OCI-LY7 (cell line): ENCODE data around the gene SLC43A1. TPM values are rescaled to one million over a fixed set of nuclear protein-coding genes. Genes with fewer than 3 reads are reported as not detected.

ENCODE experiments used
- BruUV-seq: library from RNA; stranded (reverse); fragments of 400-500 nt; replicated peaks from 2 replicates; lab custom pipeline; 2021; lab: Mats Ljungman, UMichigan
- CTCF ChIA-PET: fragments of 300-600 bp; sonication (Branson Sonifier 250); formaldehyde crosslinking; loops from one replicate; lab custom pipeline; 2022; ENCODE audit warnings: antibody characterized with exemption; ENCODE audit not compliant: unreplicated experiment; lab: Charles Lee
- POLR2A ChIA-PET: fragments of 300-600 bp; sonication (Branson Sonifier 250); formaldehyde crosslinking; loops from one replicate; lab custom pipeline; 2022; ENCODE audit warnings: antibody characterized with exemption; lab: Charles Lee
- DNase-seq: peaks from one replicate; pipeline ENCODE4 v3.0.0-alpha.2; 2015; ENCODE audit warnings: low spot score
- H2AFZ ChIP-seq: fragments of 200-600 bp; sonication (generic), shearing (Covaris generic); 2 replicates; pipeline ENCODE4 v1.6.1; 2014; ENCODE audit warnings: mild to moderate bottlenecking, antibody characterized with exemption, low read length, moderate library complexity
- H3K27ac ChIP-seq: fragments of 200-600 bp; sonication (generic); 2 replicates; pipeline ENCODE4 v1.5.1; 2014; ENCODE audit warnings: mixed run types, low read depth, mild to moderate bottlenecking, moderate library complexity, low read length, inconsistent platforms; ENCODE audit not compliant: poor library complexity, severe bottlenecking
- H3K36me3 ChIP-seq: fragments of 200-600 bp; sonication (generic); 2 replicates; pipeline ENCODE4 v1.6.1; 2014; ENCODE audit warnings: mild to moderate bottlenecking, antibody characterized with exemption, low read length, moderate library complexity, mixed read lengths; ENCODE audit not compliant: insufficient read depth
- H3K4me1 ChIP-seq: fragments of 200-600 bp; sonication (generic); 2 replicates; pipeline ENCODE4 v1.5.1; 2014; ENCODE audit warnings: mild to moderate bottlenecking, low read length; ENCODE audit not compliant: insufficient read depth, poor library complexity, severe bottlenecking
- H3K4me2 ChIP-seq: fragments of 200-600 bp; sonication (generic); 2 replicates; pipeline ENCODE4 v1.6.1; 2014; ENCODE audit warnings: mild to moderate bottlenecking, low read length
- H3K4me3 ChIP-seq: fragments of 200-600 bp; sonication (generic); 2 replicates; pipeline ENCODE4 v1.5.1; 2014; ENCODE audit warnings: mild to moderate bottlenecking, low read depth, low read length; ENCODE audit not compliant: poor library complexity, severe bottlenecking
- H3K79me2 ChIP-seq: fragments of 200-600 bp; sonication (generic); 2 replicates; pipeline ENCODE4 v1.6.1; 2016; ENCODE audit warnings: low read depth, mild to moderate bottlenecking, low read length, moderate library complexity, mixed read lengths; ENCODE audit not compliant: insufficient read depth
- H3K9me2 ChIP-seq: fragments of 200-600 bp; sonication (generic); 2 replicates; pipeline ENCODE4 v1.6.1; 2016; ENCODE audit warnings: mild to moderate bottlenecking, low read length, mixed read lengths; ENCODE audit not compliant: insufficient read depth
- H3K9me3 ChIP-seq: fragments of 200-600 bp; sonication (generic); 2 replicates; pipeline ENCODE4 v1.6.1; 2014; ENCODE audit warnings: mild to moderate bottlenecking, mixed run types, low read length, mixed read lengths
- H4K20me1 ChIP-seq: fragments of 200-600 bp; sonication (generic); 2 replicates; pipeline ENCODE4 v1.6.1; 2014; ENCODE audit warnings: mild to moderate bottlenecking, antibody characterized with exemption, low read length, moderate library complexity, mixed read lengths; ENCODE audit not compliant: insufficient read depth
- CTCF ChIP-seq: fragments of 200-600 bp; sonication (generic); conservative IDR thresholded peaks from 2 replicates; pipeline ENCODE4 v1.5.1; 2014; ENCODE audit warnings: mild to moderate bottlenecking, antibody characterized with exemption, low read length, moderate library complexity, mixed read lengths
- EZH2phosphoT487 ChIP-seq: fragments of 200-600 bp; sonication (generic); IDR thresholded peaks from 2 replicates; pipeline ENCODE4 v1.6.1; 2018; ENCODE audit warnings: low read depth, borderline replicate concordance, mild to moderate bottlenecking, mixed run types, antibody characterized with exemption, low read length, moderate library complexity, mixed read lengths
- intact Hi-C: fragments of 100-400 bp; cut with micrococcal nuclease; formaldehyde crosslinking; loops from one replicate; pipeline ENCODE4 v1.10.0; 2022; ENCODE audit not compliant: unreplicated experiment
- total RNA-seq, 2 experiments: library from RNA; depleted of rRNA in 1 of 2; stranded (reverse); fragments of >200 nt in 1 of 2; shearing (Covaris generic) in 1 of 2; gene quantifications; 2 replicates each; pipeline ENCODE4 v1.2.3, GENCODE V29; 2014 to 2022

SLC43A1 gene
- total RNA-seq, 2 experiments from 2014 or later, result 61.1 to 78.6 TPM

GRCh38 chr11:57490456-57491248 lies 24.9 kb downstream of the SLC43A1 start:
- no peaks in the 10 kb centered on the region for H3K9me2 ChIP-seq
- H3K36me3 ChIP-seq, result peaks cover 84% of the 10 kb centered on the region
- no peak for DNase-seq
- no peak overlapping the region for H3K4me3 ChIP-seq
- POLR2A ChIA-PET, result no interaction called here
- H3K79me2 ChIP-seq, result no peaks in the 10 kb centered on the region
- no peak overlapping the region for H3K27ac ChIP-seq
- no peaks in the 10 kb centered on the region for H3K9me3 ChIP-seq
- TF ChIP-seq EZH2phosphoT487 (no peak), CTCF (no peak)
- H3K4me1 ChIP-seq, result peaks cover 24% of the 10 kb centered on the region
- H2AFZ ChIP-seq, result no peak overlapping the region
- H4K20me1 ChIP-seq, result no peaks in the 10 kb centered on the region
- intact Hi-C loops, result no loop called here
- TSS peak; percentile 57 for BruUV-seq
- CTCF ChIA-PET, result interaction anchor here (0.8 kb wide), 1 partner anchor 37 kb away, joined by 3 read pairs; no protein-coding TSS in a partner anchor
- H3K4me2 ChIP-seq, result no peak overlapping the region

GRCh38 chr11:57487920-57488659 lies 27.4 kb downstream of the SLC43A1 start:
- H3K4me2 ChIP-seq, result no peak overlapping the region
- DNase-seq, result no peak
- ChIA-PET POLR2A (interaction anchor here (1.0 kb wide), 1 partner anchor 21 kb away, joined by 3 read pairs; no protein-coding TSS in a partner anchor), CTCF (interaction anchor here (1.1 kb wide), 1 partner anchor 40 kb away, joined by 4 read pairs; no protein-coding TSS in a partner anchor)
- intact Hi-C loops, result no loop called here
- TF ChIP-seq CTCF, result no peak
- TF ChIP-seq EZH2phosphoT487, result no peak
- no peak overlapping the region for H2AFZ ChIP-seq
- no peak overlapping the region for H3K4me3 ChIP-seq
- no peaks in the 10 kb centered on the region for H3K79me2 ChIP-seq
- H3K27ac ChIP-seq, result no peak overlapping the region
- H3K9me2 ChIP-seq, result no peaks in the 10 kb centered on the region
- peaks cover 86% of the 10 kb centered on the region for H3K36me3 ChIP-seq
- H4K20me1 ChIP-seq, result no peaks in the 10 kb centered on the region
- no TSS peak for BruUV-seq
- no peaks in the 10 kb centered on the region for H3K9me3 ChIP-seq
- peaks cover 35% of the 10 kb centered on the region for H3K4me1 ChIP-seq
